Measurements from ENCODE around the gene LYRM1. TPM values are rescaled to one million over a fixed set of nuclear protein-coding genes. Genes with fewer than 3 reads are reported as not detected.
A peak's percentile ranks its signal among the peaks of the same experiment; 100 is the strongest.

LYRM1 gene
- total RNA-seq, 4 donors from 2014 or later: 36.4 to 74.7 (median 38.8) TPM

GRCh38 chr16:20884240-20884556, 16.4 kb upstream of the LYRM1 start:
- Histone ChIP-seq H3K27me3 (no peaks in the 10 kb centered on the region), H3K9me3 (no peaks in the 10 kb centered on the region), H3K4me1 (peaks cover 21 to 32% of the 10 kb centered on the region in 2 donors), H3K4me3 (no peak overlapping the region), H3K27ac (no peak overlapping the region), H3K36me3 (no peaks in the 10 kb centered on the region)
- in situ Hi-C loops (cut with MboI; ENCODE audit: low sequenced_read_pairs in 4 of 4): no loop called here
- no peak for TF ChIP-seq CTCF (IDR thresholded peaks at IDR 0.05 in 4 of 5, conservative IDR thresholded peaks at IDR 0.05 in 1 of 5)
- no peak for TF ChIP-seq POLR2A (IDR thresholded peaks at IDR 0.05)
- intact Hi-C loops (cut with DNase I; ENCODE audit: low total_unique reads): no loop called here
- ATAC-seq (no peak), DNase-seq (no peak)

GRCh38 chr16:20886320-20886719, 14.3 kb upstream of the LYRM1 start:
- ATAC-seq: no peak
- Histone ChIP-seq H3K27me3 (no peaks in the 10 kb centered on the region), H3K4me3 (no peak overlapping the region), H3K9me3 (no peaks in the 10 kb centered on the region), H3K36me3 (no peaks in the 10 kb centered on the region), H3K27ac (no peak overlapping the region), H3K4me1 (peaks cover 30 to 37% of the 10 kb centered on the region in 2 donors)
- TF ChIP-seq POLR2A (IDR thresholded peaks at IDR 0.05) (no peak), CTCF (IDR thresholded peaks at IDR 0.05 in 4 of 5, conservative IDR thresholded peaks at IDR 0.05 in 1 of 5) (no peak)
- in situ Hi-C loops (cut with MboI; ENCODE audit: low sequenced_read_pairs in 4 of 4) (no loop called here), intact Hi-C loops (cut with DNase I; ENCODE audit: low total_unique reads) (no loop called here)
- DNase-seq: no peak

- Histone ChIP-seq H3K9me3 (no peaks in the 10 kb centered on the region), H3K36me3 (no peaks in the 10 kb centered on the region), H3K27ac (no peak overlapping the region), H3K27me3 (no peaks in the 10 kb centered on the region), H3K4me3 (no peak overlapping the region), H3K4me1 (peaks cover 30 to 37% of the 10 kb centered on the region in 2 donors)
- in situ Hi-C loops (cut with MboI; ENCODE audit: low sequenced_read_pairs in 4 of 4) (no loop called here), intact Hi-C loops (cut with DNase I; ENCODE audit: low total_unique reads) (no loop called here)
- ATAC-seq (no peak), DNase-seq (no peak)
- TF ChIP-seq CTCF (IDR thresholded peaks at IDR 0.05 in 4 of 5, conservative IDR thresholded peaks at IDR 0.05 in 1 of 5): no peak
Observed at GRCh38 chr16:20887207-20887606, 13.4 kb upstream of the LYRM1 start.

- in situ Hi-C loops (cut with MboI; ENCODE audit: low sequenced_read_pairs in 4 of 4) (no loop called here), intact Hi-C loops (cut with DNase I; ENCODE audit: low total_unique reads) (no loop called here)
- no peaks in the 10 kb centered on the region for H3K9me3 ChIP-seq
- DNase-seq (no peak), ATAC-seq (no peak)
- TF ChIP-seq POLR2A (IDR thresholded peaks at IDR 0.05): no peak
- H3K4me3 ChIP-seq: no peak overlapping the region
- H3K36me3 ChIP-seq: no peaks in the 10 kb centered on the region
- no peaks in the 10 kb centered on the region for H3K27me3 ChIP-seq
- H3K27ac ChIP-seq: peak overlapping the region in 1 of 4 donors; percentile 47
- H3K4me1 ChIP-seq: peaks cover 20 to 28% of the 10 kb centered on the region in 2 donors
Observed at GRCh38 chr16:20889625-20890275, 10.8 kb upstream of the LYRM1 start.

- H3K27me3 ChIP-seq: no peaks in the 10 kb centered on the region
- ATAC-seq (peak in 1 of 2 donors; percentile 77), DNase-seq (peak in 1 of 2 donors; percentile 39)
- in situ Hi-C loops (cut with MboI; ENCODE audit: low sequenced_read_pairs in 4 of 4) (no loop called here), intact Hi-C loops (cut with DNase I; ENCODE audit: low total_unique reads) (no loop called here)
- H3K36me3 ChIP-seq: peaks cover 0 to 6% of the 10 kb centered on the region in 2 donors
- H3K4me1 ChIP-seq: peaks cover 24 to 45% of the 10 kb centered on the region in 2 donors
- TF ChIP-seq POLR2A (IDR thresholded peaks at IDR 0.05) (no peak), CTCF (IDR thresholded peaks at IDR 0.05 in 4 of 5, conservative IDR thresholded peaks at IDR 0.05 in 1 of 5) (no peak)
- peak overlapping the region in 2 of 4 donors; percentile 49 to 61 for H3K27ac ChIP-seq
- H3K9me3 ChIP-seq: no peaks in the 10 kb centered on the region
- no peak overlapping the region for H3K4me3 ChIP-seq
Observed at GRCh38 chr16:20894388-20894787, 6.2 kb upstream of the LYRM1 start.
